HepG2 (cell line): ENCODE results near the gene ANKRD11. TPM values are rescaled to one million over a fixed set of nuclear protein-coding genes. Genes with fewer than 3 reads are reported as not detected.

Experiments used
- ATAC-seq: fragments of 200-7000 bp; cut with Tn5 transposase; 3 replicates; pipeline ENCODE4 v1.9.1; 2020; ENCODE audit warnings: mild to moderate bottlenecking, moderate library complexity
- BruUV-seq: library from RNA; stranded (reverse); fragments of 400-500 nt; replicated peaks from 2 replicates; lab custom pipeline; 2021; lab: Mats Ljungman, UMichigan
- CTCF ChIA-PET: fragments of 300-600 bp; formaldehyde crosslinking; extraction: SDS; loops from one replicate; lab custom pipeline; 2021; ENCODE audit warnings: low total read pairs, inconsistent platforms, low intra/inter-chr PET ratio; lab: Yijun Ruan, JAX
- POLR2A ChIA-PET: fragments of 350-600 bp; sonication (Branson Sonifier 250); formaldehyde crosslinking; loops from one replicate; lab custom pipeline; 2020; ENCODE audit warnings: antibody characterized with exemption, inconsistent platforms; lab: Yijun Ruan, JAX
- DNase-seq: peaks from one replicate; pipeline ENCODE4 v3.0.0-alpha.2; 2015; ENCODE audit warnings: low spot score
- FAIRE-seq: peaks from 3 replicates; lab custom pipeline; 2011; peaks lifted over from hg19 to GRCh38; lab: Jason Lieb, UNC
- H2AFZ ChIP-seq: one replicate; pipeline ENCODE4 v1.6.1; 2011; ENCODE audit warnings: low read length, inconsistent platforms
- H3K27ac ChIP-seq: fragments of 300-600 bp; 3 replicates; pipeline ENCODE4 v1.8.0; 2011; ENCODE audit warnings: mixed run types, mild to moderate bottlenecking, mixed read lengths, low read length, inconsistent platforms; ENCODE audit not compliant: insufficient read depth; ENCODE audit errors: extremely low read length
- H3K27me3 ChIP-seq, 2 experiments: fragments of 200-600 bp in 1 of 2; 2 replicates in 1 of 2; 3 replicates in 1 of 2; pipeline versions ENCODE4 v1.6.0 to v1.8.0; 2011; ENCODE audit warnings: low read length in 2 of 2, mild to moderate bottlenecking in 2 of 2, moderate library complexity in 2 of 2, inconsistent platforms in 1 of 2; ENCODE audit not compliant: insufficient read depth in 2 of 2, control insufficient read depth in 1 of 2
- H3K36me3 ChIP-seq, 2 experiments: fragments of 200-600 bp in 1 of 2; replicated peaks in 1 of 2; 2 replicates in 1 of 2; 3 replicates in 1 of 2; pipeline versions ENCODE4 v1.5.1 to v1.8.0; 2011; ENCODE audit warnings: low read length in 2 of 2, inconsistent platforms in 1 of 2; ENCODE audit not compliant: insufficient read depth in 2 of 2, control insufficient read depth in 1 of 2
- H3K4me1 ChIP-seq: 2 replicates; pipeline ENCODE4 v1.5.1; 2012; ENCODE audit warnings: low read length, inconsistent platforms; ENCODE audit not compliant: insufficient read depth
- H3K4me2 ChIP-seq: 2 replicates; pipeline ENCODE4 v1.6.0; 2011; ENCODE audit warnings: low read depth, low read length, inconsistent platforms
- H3K4me3 ChIP-seq, 3 experiments: fragments of 200-600 bp in 1 of 3; sonication (generic), shearing (Covaris generic) in 1 of 3; replicated peaks in 1 of 3; 2 replicates each; pipeline ENCODE4 v1.5.1; 2011 to 2016; ENCODE audit warnings: low read length in 3 of 3, inconsistent platforms in 2 of 3, low read depth in 2 of 3, mild to moderate bottlenecking in 2 of 3, control low read depth in 1 of 3, mixed read lengths in 1 of 3; ENCODE audit not compliant: insufficient read depth in 1 of 3
- H3K79me2 ChIP-seq: one replicate; pipeline ENCODE4 v1.6.1; 2011; ENCODE audit warnings: low read length, inconsistent platforms; ENCODE audit not compliant: insufficient read depth
- H3K9ac ChIP-seq: 2 replicates; pipeline ENCODE4 v1.6.0; 2011; ENCODE audit warnings: mild to moderate bottlenecking, low read depth, low read length, inconsistent platforms; ENCODE audit not compliant: insufficient read depth
- H3K9me3 ChIP-seq: 2 replicates; pipeline ENCODE4 v1.5.1; 2012; ENCODE audit warnings: mild to moderate bottlenecking, low read length
- H4K20me1 ChIP-seq: 2 replicates; pipeline ENCODE4 v1.6.0; 2011; ENCODE audit warnings: inconsistent platforms, mild to moderate bottlenecking, low read length, moderate library complexity; ENCODE audit not compliant: insufficient read depth
- AGO2 ChIP-seq: fragments of 200-400 bp; formaldehyde crosslinking; optimal IDR thresholded peaks from 2 replicates; pipeline ENCODE3; 2017; ENCODE audit warnings: mild to moderate bottlenecking, low read depth, low read length, moderate library complexity
- ELF1 ChIP-seq: sonication (generic); formaldehyde crosslinking; IDR thresholded peaks from 2 replicates; pipeline ENCODE4 v1.4.0; 2020; ENCODE audit warnings: missing genetic modification reagents
- GATAD2A ChIP-seq: IDR thresholded peaks from 2 replicates; pipeline ENCODE4 v1.6.1; 2016
- MYNN ChIP-seq: sonication (generic); formaldehyde crosslinking; IDR thresholded peaks from 2 replicates; pipeline ENCODE4 v1.4.0; 2020; ENCODE audit warnings: mild to moderate bottlenecking, low read depth, missing genetic modification reagents
- POLR2AphosphoS5 ChIP-seq: IDR thresholded peaks from 2 replicates; pipeline ENCODE4 v1.6.1; 2012; ENCODE audit warnings: low read depth, low read length
- RBM22 ChIP-seq: fragments of 200-400 bp; formaldehyde crosslinking; optimal IDR thresholded peaks from 2 replicates; pipeline ENCODE3; 2017; ENCODE audit warnings: mild to moderate bottlenecking, low read length, moderate library complexity
- XBP1 ChIP-seq: sonication (generic); formaldehyde crosslinking; IDR thresholded peaks from 2 replicates; pipeline ENCODE4 v1.5.0; 2020; ENCODE audit warnings: missing genetic modification reagents
- ZNF20 ChIP-seq: sonication (generic); formaldehyde crosslinking; IDR thresholded peaks from 2 replicates; pipeline ENCODE4 v1.4.0; 2020; ENCODE audit warnings: mild to moderate bottlenecking, moderate library complexity, missing genetic modification reagents
- ZNF232 ChIP-seq: sonication (generic); formaldehyde crosslinking; IDR thresholded peaks from 2 replicates; pipeline ENCODE4 v1.4.0; 2020; ENCODE audit warnings: missing genetic modification reagents, borderline replicate concordance
- ZNF34 ChIP-seq: sonication (generic); formaldehyde crosslinking; IDR thresholded peaks from 2 replicates; pipeline ENCODE4 v1.4.0; 2020; ENCODE audit warnings: mild to moderate bottlenecking, missing genetic modification reagents, borderline replicate concordance
- ZNF382 ChIP-seq: sonication (generic); formaldehyde crosslinking; IDR thresholded peaks from 2 replicates; pipeline ENCODE4 v1.5.0; 2020; ENCODE audit warnings: missing genetic modification reagents, mild to moderate bottlenecking, borderline replicate concordance
- ZNF501 ChIP-seq: sonication (generic); formaldehyde crosslinking; IDR thresholded peaks from 2 replicates; pipeline ENCODE4 v1.5.1; 2020; ENCODE audit warnings: mild to moderate bottlenecking, moderate library complexity, missing genetic modification reagents
- ZNF780A ChIP-seq: sonication (generic); formaldehyde crosslinking; IDR thresholded peaks from 2 replicates; pipeline ENCODE4 v1.8.0; 2022; ENCODE audit warnings: mild to moderate bottlenecking, missing genetic modification reagents, moderate library complexity
- WGBS: methylation state at CpG from one replicate; pipeline ENCODE4 v1.1.6; 2017; ENCODE audit warnings: low lambda C conversion rate; 5-methylcytosine and 5-hydroxymethylcytosine counted together
- in situ Hi-C: cut with HindIII; loops from 2 replicates; pipeline ENCODE4 v1.10.0; 2017; ENCODE audit warnings: low pct_unique_long_range_greater_than_20kb; ENCODE audit not compliant: extremely low pct_ligation_motif_present
- intact Hi-C: fragments of 100-400 bp; cut with micrococcal nuclease; formaldehyde crosslinking; loops from one replicate; pipeline ENCODE4 v1.10.0; 2022; ENCODE audit not compliant: unreplicated experiment
- polyA plus RNA-seq, 8 experiments: library from polyadenylated mRNA; depleted of rRNA in 3 of 8; stranded (reverse) in 7 of 8; unstranded in 1 of 8; fragments of >200 nt; fragmentation: Illumina TruSeq in 4 of 8; extraction: Trizol in 4 of 8; gene quantifications; 2 replicates each; pipeline versions ENCODE4 v1.2.1 to v1.2.3, GENCODE V29; 2011 to 2016; ENCODE audit warnings: low read depth in 4 of 8, missing spikeins in 1 of 8, mixed read lengths in 1 of 8; ENCODE audit not compliant: insufficient read depth in 1 of 8
- total RNA-seq, 5 experiments: library from RNA; depleted of rRNA; stranded (reverse); fragments of >200 nt; fragmentation: Illumina TruSeq; extraction: Trizol; gene quantifications; 2 replicates each; pipeline ENCODE4 v1.2.3, GENCODE V29; 2016; ENCODE audit warnings: low read depth in 1 of 5
- TF ChIP-seq, protein P1 (sequence below): sonication (generic); formaldehyde crosslinking; IDR thresholded peaks from 2 replicates; pipeline ENCODE4 v1.4.0; 2020; ENCODE audit warnings: mild to moderate bottlenecking, missing genetic modification reagents, borderline replicate concordance
- TF ChIP-seq, protein P2 (sequence below): sonication (generic); formaldehyde crosslinking; IDR thresholded peaks from 2 replicates; pipeline ENCODE4 v1.4.0; 2020; ENCODE audit warnings: mild to moderate bottlenecking, missing genetic modification reagents

The ANKRD11 gene
- total and polyA plus RNA-seq, 2 of the 13 experiments (the other 11 are each of a cell fraction or from before 2014, with no cell fraction given): 21.4 to 38.4 TPM

DNA sequence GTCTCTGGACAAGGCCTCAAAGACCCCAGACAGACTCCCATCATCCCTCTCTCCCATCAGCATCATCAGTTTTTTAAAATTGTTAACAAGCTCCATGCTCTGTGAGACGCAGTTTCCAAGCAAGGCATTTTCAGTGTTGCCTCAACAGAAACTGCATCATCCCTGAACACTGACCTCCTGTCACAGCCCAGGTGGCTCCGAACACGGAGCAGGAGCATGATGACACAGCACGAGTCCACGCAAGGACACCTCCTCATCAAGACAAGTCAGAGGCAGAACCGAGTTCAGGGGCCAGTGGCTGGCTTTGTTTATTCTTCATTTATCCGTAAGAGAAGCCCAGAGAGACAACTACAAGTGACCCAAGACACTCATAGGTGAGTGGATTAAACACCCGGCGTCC, 91.4 kb downstream of the ANKRD11 start:
- no peak overlapping the region for H3K9ac ChIP-seq
- FAIRE-seq: no peak
- H3K4me1 ChIP-seq: peaks cover 46% of the 10 kb centered on the region
- POLR2A ChIA-PET: no interaction called here
- H3K4me3 ChIP-seq: no peak overlapping the region
- H3K4me2 ChIP-seq: no peak overlapping the region
- intact Hi-C loops (no loop called here), in situ Hi-C loops (no loop called here)
- H3K79me2 ChIP-seq: peaks cover 86% of the 10 kb centered on the region
- H3K27ac ChIP-seq: no peak overlapping the region
- DNase-seq: no peak
- no peak overlapping the region for H2AFZ ChIP-seq
- no peaks in the 10 kb centered on the region for H3K9me3 ChIP-seq
- WGBS: 82% methylated on average over 9 of the region's 9 CpGs
- ATAC-seq: no peak
- no peaks in the 10 kb centered on the region for H3K27me3 ChIP-seq
- H3K36me3 ChIP-seq: peaks cover 6 to 18% of the 10 kb centered on the region in 2 experiments; a peak in 4 of 5 replicates
- CTCF ChIA-PET: no interaction called here
- TF ChIP-seq XBP1 (CRISPR knock-in tag): no peak
- peak; percentile 90 for TF ChIP-seq RBM22
- no TSS peak for BruUV-seq
- peaks cover 83% of the 10 kb centered on the region for H4K20me1 ChIP-seq

DNA sequence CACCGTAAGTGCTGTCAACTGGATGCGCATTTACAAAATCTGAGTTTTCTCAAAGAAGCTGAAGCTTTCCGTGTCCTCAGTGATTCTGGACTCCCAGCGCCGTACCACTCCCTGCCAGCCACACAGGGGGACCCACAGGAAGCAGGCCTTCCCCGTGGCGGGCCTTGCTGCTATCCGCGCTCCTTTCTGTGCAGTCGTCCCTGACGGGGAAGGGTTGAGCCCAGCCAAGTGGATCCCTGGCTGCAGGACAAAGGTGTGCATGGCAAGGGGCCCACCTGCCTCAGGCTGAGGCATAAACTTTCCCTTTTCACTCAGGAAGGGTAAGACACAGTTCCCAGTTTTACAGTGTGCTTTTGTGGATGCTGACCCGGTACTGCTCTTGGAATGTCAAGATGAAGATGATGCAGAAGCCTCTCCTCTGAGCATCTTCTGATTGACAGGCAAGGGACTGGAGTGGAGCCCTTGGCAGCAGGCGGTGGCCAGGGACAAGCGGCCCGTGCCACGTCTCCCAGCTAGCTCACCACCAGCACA, 93.0 kb downstream of the ANKRD11 start:
- Histone ChIP-seq H3K4me2 (no peak overlapping the region), H3K4me3 (no peak overlapping the region), H2AFZ (no peak overlapping the region), H3K36me3 (peaks cover 7 to 21% of the 10 kb centered on the region in 2 experiments), H3K79me2 (peaks cover 88% of the 10 kb centered on the region), H3K27me3 (no peaks in the 10 kb centered on the region), H3K4me1 (peaks cover 48% of the 10 kb centered on the region), H3K27ac (no peak overlapping the region), H3K9ac (no peak overlapping the region), H3K9me3 (no peaks in the 10 kb centered on the region), H4K20me1 (peaks cover 85% of the 10 kb centered on the region)
- intact Hi-C loops (no loop called here), in situ Hi-C loops (no loop called here)
- FAIRE-seq (no peak), ATAC-seq (no peak), DNase-seq (no peak)
- ChIA-PET POLR2A (no interaction called here), CTCF (no interaction called here)
- 94% methylated on average over 16 of the region's 16 CpGs for WGBS
- BruUV-seq: no TSS peak
- TF ChIP-seq MYNN (CRISPR knock-in tag): no peak
- TF ChIP-seq ZNF501: no peak
- TF ChIP-seq ZNF34 (CRISPR knock-in tag): no peak
- TF ChIP-seq ELF1 (CRISPR knock-in tag): no peak
- no peak for TF ChIP-seq POLR2AphosphoS5
- TF ChIP-seq ZNF20 (CRISPR knock-in tag): no peak
- TF ChIP-seq ZNF232 (CRISPR knock-in tag): no peak
- peak; percentile 25 for TF ChIP-seq AGO2
- no peak for TF ChIP-seq ZNF382 (CRISPR knock-in tag)
- TF ChIP-seq GATAD2A: no peak
- TF ChIP-seq ZNF780A (CRISPR knock-in tag): no peak
- TF ChIP-seq, protein P1, sequence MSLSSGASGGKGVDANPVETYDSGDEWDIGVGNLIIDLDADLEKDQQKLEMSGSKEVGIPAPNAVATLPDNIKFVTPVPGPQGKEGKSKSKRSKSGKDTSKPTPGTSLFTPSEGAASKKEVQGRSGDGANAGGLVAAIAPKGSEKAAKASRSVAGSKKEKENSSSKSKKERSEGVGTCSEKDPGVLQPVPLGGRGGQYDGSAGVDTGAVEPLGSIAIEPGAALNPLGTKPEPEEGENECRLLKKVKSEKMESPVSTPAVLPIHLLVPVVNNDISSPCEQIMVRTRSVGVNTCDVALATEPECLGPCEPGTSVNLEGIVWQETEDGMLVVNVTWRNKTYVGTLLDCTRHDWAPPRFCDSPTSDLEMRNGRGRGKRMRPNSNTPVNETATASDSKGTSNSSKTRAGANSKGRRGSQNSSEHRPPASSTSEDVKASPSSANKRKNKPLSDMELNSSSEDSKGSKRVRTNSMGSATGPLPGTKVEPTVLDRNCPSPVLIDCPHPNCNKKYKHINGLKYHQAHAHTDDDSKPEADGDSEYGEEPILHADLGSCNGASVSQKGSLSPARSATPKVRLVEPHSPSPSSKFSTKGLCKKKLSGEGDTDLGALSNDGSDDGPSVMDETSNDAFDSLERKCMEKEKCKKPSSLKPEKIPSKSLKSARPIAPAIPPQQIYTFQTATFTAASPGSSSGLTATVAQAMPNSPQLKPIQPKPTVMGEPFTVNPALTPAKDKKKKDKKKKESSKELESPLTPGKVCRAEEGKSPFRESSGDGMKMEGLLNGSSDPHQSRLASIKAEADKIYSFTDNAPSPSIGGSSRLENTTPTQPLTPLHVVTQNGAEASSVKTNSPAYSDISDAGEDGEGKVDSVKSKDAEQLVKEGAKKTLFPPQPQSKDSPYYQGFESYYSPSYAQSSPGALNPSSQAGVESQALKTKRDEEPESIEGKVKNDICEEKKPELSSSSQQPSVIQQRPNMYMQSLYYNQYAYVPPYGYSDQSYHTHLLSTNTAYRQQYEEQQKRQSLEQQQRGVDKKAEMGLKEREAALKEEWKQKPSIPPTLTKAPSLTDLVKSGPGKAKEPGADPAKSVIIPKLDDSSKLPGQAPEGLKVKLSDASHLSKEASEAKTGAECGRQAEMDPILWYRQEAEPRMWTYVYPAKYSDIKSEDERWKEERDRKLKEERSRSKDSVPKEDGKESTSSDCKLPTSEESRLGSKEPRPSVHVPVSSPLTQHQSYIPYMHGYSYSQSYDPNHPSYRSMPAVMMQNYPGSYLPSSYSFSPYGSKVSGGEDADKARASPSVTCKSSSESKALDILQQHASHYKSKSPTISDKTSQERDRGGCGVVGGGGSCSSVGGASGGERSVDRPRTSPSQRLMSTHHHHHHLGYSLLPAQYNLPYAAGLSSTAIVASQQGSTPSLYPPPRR (CRISPR knock-in tag): no peak
- TF ChIP-seq, protein P2, sequence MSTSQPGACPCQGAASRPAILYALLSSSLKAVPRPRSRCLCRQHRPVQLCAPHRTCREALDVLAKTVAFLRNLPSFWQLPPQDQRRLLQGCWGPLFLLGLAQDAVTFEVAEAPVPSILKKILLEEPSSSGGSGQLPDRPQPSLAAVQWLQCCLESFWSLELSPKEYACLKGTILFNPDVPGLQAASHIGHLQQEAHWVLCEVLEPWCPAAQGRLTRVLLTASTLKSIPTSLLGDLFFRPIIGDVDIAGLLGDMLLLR (CRISPR knock-in tag): no peak
